ENCODE measurements around the gene DR1.

The DR1 gene

DNA sequence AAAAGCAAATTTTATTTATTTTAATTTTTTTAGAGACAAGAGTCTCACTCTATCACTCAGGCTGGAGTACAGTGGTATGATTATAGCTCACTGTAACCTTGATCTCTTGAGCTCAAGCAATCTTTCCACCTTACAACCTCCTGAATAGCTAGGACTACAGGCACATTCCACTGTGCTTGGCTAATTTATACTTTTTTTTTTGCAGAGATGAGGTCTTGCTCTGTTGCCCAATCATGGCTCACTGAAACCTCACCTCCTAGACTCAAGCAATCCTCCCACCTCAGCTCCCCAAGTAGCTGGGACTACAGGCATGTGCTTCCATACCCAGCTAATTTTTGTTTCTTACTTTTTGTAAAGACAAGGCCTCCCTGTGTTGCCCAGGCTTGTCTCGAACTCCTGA is 49.5 kb downstream of the DR1 start:
- DNase-seq = no peak

DNA sequence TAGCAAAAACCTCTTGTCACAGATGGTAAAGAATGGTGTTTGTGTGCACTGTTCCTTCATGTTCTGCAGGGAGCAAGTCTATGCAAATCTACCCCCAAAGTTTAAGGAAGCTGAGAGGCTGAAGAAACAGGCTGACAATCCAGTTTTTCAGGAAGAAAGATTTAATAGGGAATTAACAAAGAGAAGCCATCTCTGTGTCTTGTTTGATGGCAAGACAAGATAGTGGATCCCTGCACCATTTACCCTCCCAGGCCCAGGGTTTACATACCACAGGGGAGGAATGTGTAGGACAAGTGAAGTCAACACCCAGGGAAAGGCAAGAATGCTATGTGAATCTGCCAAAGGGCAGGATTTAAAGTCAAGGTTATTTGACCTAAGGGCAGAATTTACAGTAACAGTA is 54.1 kb downstream of the DR1 start:
- DNase-seq = no peak

DNA sequence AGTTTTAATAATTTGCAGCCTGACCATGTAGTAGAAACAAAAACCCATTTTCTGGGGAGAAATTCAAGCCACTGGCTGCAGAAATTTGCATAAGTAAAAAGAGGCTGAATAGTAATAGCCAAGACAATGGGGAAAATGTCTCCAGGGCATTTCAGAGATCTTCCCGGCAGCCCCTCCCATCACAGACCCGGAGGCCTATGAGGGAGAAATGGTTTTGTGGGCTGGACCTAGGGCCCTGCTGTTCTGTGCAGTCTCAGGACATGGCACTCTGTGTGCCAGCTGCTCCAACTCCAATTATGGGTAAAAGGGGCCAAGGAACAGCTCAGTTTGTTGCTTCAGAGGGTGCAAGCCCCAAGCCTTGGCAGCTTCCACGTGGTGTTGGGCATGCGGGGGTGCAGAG is 62.5 kb downstream of the DR1 start:
- no peak for DNase-seq

GRCh38 chr1:93411000-93411399 is 65.3 kb downstream of the DR1 start:
- DNase-seq = no peak

GRCh38 chr1:93414749-93415148 is 69.0 kb downstream of the DR1 start:
- DNase-seq = no peak

DNA sequence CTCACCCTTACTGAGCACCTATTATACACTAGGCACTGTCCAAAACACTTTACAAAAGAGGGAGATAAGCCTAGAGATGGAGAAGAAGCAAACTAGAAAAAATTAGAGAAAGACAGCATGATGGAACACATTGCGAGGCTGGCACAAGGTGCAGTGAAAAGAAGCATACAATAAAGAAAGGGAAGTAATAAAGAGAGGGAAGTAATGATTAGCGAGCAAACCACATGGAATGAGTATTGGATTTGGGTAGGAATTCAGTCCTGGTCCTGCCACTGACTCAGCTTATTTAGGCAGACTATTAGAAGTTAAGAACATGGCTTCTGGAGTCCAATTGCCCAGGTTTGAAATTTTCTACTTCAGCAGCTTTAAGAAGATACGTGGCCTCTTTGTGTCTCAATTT is 69.6 kb downstream of the DR1 start:
- DNase-seq = no peak

DNA sequence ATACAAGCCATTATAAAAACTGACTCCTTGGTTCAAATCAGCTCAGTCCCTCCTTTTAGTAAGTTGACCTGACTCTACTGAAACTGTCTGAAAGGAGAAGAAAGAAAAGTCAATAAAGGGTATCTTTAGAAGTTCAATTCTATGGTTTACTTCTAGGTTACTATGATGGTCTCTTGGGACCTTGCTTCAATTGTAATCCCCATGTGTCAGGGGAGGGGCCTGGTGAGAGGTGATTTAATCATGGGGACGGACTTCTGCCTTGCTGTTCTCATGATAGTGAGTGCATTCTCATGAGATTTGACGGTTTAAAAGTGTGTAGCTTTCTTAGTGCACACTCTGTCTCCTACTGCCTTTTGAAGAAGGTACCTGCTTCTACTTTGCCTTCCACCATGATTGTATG is 70.5 kb downstream of the DR1 start:
- DNase-seq = no peak

Data from stimulated activated naive CD4-positive, alpha-beta T cell (primary cell).